HG02885 (cell line): ENCODE measurements around the gene EPB41L1.
A peak's percentile ranks its signal among the peaks of the same experiment; 100 is the strongest.

Experiments used
- ATAC-seq: cut with Tn5 transposase; IDR thresholded peaks from one replicate; pipeline ENCODE4 v1.9.1; 2021; ENCODE audit warnings: mild to moderate bottlenecking; ENCODE audit not compliant: unreplicated experiment, poor library complexity

The EPB41L1 gene

GRCh38 chr20:36183155-36183944, 28.8 kb downstream of the EPB41L1 start:
- no peak for ATAC-seq

DNA sequence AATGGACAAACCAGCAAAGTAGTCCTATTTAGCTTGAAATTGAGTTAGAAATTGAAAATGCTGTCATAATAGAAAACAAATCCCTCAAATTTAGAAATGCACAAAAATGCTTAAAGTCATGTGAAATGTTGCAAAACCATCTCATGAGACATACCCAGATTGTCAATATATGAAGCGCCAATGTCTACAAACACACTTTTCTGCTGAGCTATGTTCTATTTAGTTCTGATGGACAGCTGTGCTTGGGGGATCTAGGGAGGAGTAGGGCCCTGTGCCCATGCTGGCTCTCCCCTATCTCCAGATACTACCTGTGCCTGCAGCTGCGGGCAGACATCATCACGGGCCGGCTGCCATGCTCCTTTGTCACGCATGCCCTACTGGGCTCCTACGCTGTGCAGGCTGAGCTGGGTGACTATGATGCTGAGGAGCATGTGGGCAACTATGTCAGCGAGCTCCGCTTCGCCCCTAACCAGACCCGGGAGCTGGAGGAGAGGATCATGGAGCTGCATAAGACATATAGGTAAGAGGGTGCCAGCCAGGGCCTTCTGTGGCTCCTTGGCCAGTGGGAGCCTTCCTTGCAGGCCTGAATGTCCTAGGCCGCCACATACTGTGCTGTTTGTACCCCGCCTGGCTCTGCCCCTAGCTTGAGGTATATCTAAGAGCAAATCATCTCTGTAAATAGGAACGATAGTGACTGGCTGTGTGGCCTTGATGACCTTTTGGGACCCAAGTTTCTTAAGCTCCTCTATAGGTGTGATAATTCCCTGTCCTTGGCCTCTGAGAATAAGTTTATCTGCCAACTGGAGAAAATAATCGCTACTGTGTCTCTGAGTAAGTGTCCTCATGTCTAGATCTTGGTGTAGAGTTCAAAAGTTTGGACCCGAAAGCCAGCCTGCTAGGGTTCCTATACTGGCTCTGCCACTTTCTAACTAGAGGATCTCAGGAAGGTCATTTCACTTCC, 30.6 kb downstream of the EPB41L1 start:
- no peak for ATAC-seq

DNA sequence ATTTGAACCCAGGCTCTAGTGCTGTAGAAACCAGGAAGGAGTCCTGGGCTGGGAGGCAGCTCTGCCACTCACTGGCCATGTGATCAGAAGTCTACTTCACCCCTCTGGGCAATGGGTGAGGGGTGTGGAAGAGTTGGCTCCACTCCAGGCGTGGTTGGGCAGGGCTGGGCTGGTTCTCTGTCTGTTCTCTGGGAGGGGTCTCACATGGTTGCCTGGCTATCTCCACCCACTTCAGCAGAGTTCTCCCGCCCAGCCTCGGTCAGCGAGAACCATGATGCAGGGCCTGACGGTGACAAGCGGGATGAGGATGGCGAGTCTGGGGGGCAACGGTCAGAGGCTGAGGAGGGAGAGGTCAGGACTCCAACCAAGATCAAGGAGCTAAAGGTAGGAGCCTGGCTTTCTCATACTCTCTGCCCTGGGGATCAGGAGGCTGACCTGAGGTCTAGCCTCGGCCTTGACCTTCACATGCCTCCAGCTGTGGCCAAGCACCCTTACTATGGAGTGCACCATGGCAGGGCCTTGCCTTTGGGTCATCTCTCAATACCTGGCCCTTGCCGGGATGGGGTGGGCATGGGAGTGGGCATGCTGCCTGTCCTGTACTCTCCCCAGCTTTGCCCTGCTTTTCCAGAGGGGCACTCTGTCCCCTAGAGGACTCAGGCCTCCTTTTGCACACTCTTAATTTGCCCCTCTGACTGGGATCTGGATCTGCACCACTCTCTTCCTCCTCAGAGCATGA, 39.6 kb downstream of the EPB41L1 start:
- ATAC-seq, result no peak

DNA sequence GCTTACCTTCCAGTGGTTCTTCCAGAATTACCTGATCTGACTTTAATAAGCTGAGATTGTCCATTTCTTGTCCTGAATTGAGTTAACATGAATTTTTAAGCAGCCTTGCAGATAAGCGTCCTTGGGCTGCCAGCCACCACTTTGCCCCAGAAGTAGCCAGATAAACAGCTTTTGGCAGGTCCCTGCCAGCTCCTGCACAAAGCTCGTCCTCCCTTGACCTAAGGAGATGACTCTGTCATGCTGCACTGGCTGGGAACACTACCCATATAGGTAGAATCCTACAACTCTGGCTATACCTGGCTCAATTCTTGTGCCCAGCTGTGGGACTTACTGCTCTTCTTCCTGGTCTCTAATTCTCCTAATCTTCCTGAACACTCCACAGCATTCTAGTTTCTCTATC, 42.1 kb downstream of the EPB41L1 start:
- no peak for ATAC-seq

DNA sequence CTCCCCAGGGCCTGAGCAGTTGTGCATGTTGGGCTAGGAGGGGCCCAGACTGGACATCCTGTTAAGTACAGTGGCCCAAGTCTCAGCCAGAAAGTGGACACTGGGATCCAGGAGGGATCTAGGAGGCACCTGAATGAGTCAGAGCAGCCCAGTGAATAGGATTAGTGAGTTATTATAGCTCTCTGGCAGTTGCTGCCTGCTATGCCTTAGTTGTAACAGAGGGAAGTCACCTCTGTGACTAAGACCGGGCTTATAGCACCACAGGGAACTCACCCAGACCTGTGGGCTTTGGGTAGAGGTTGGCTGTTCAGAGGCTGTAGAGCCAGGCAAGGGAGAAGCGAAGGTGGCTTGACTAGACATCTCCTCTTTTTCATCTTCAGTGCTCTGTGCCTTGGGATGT, 42.7 kb downstream of the EPB41L1 start:
- no peak for ATAC-seq

DNA sequence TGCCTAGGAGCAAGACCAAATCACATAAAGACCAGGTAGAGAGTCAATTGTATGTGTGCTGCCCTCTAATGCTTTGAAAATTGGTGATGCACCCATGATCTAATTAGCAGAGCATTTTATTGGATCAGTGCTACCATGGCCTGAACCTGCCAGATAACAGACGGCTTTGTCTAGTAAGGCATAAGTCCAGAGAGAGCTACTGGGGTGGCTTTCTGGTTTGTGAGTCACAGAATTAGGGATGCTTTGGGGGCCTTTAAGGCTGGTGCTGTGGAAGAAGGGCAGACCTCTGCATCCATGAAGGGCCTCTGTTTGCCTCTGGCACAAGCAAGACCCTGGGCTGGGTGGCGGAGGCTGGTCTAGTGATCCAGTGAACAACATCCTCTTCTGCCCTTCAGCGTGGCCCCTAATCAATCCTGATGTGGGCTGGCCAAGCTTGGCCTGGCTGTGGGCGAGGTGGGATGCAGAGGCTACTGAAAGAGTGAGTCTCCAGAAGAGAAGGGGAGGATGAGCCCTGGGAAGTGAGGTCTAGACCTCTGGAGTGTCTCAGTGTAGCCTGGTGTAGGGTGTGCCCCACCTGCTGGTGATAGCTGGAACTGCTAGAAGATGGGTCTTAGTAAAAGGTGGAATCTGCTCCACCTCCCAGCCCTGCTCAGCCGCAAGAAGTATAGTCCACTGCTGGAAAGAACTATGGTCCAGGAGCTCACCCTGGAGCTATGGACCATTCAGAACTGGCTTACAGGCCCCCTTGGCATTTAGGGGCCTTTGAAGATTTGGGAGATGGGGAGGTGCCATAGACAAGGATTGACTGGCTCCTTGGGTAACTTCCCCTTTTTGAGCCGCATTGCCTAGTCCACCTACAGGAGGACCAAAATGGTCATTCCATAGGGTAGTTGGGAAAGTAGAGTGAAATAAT, 45.1 kb downstream of the EPB41L1 start:
- ATAC-seq, result peak; percentile 50

GRCh38 chr20:36200451-36200850, 45.9 kb downstream of the EPB41L1 start:
- no peak for ATAC-seq

GRCh38 chr20:36201198-36201597, 46.7 kb downstream of the EPB41L1 start:
- no peak for ATAC-seq

- no peak for ATAC-seq
Observed at GRCh38 chr20:36202891-36203338, 48.4 kb downstream of the EPB41L1 start.

GRCh38 chr20:36203861-36204260, 49.3 kb downstream of the EPB41L1 start:
- no peak for ATAC-seq

DNA sequence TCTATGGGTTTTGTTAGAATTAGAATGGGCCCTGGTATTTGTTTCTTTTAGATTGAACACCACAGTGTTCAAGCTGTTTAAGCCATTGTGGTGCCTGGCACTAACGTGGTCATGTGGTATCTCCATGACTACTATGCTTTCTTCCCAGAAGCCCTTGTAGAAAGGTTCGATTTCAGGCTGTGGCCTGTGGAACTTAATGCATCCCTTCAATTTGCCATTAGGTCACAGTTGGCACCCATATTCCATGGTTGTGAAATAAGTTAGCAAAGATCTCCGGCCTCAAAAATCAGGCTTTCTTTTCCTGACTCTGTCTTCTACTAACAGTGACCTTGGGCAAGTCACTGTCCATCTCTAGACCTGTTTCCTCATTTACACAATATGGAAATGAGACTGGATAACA, 50.5 kb downstream of the EPB41L1 start:
- ATAC-seq, result no peak

DNA sequence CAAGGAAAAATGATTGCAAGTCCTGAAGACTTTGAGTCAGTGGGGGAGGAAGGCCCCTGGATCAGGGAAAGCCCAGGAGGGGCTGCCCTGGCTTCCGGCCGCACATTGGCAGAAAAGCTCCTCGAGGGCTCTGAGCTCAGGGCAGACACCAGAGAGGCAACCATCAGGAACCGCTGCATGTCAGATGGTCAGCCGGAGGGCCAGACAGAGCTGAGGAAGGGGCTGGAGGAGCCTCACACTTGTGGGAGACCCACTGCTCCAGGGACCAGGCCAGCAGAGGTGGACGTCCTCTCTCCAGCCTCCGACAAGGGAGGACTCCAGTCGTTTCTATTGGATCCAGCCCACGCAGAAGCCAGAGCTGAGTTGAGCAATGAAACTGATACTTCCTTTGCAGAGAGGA, 51.5 kb downstream of the EPB41L1 start:
- ATAC-seq, result no peak

GRCh38 chr20:36206641-36207040, 52.1 kb downstream of the EPB41L1 start:
- no peak for ATAC-seq

DNA sequence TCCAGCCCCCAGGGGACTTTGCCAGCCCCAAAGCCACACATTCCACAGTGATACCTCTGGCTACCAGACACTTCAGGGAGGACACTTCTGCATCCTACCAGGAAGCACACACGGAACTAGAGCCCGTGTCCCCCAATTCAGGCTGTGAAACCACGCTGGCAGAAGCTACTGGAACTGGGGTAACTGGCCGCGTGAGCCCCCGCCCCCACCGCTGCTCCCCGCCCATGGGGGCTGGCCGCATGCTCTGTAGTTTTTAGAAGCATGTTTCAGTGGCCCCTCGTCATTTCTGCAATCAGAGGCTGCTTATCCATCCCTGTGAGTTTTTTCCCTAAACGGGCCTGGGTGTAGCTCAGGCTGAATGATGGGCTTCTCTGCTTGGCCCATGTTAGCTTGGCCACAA, 53.1 kb downstream of the EPB41L1 start:
- no peak for ATAC-seq

DNA sequence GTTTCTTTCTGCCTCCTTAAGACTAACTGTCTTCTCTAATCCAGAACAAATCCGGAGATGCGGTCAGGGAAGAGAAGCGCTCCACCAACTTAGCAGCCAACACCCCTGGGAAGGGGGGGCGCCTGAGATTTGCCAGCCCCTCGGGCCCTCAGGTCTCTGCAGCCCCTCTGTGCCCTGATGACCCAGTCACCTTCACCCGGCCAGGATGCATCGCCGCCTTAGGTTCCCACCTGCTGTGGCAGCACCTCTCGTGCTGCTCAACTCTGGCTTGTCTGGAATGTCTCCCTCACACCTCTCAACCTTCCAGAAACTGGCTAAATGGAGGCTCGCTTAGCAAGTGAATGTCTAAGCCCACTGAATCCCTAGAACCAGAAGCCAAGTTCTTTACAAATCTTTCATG, 53.7 kb downstream of the EPB41L1 start:
- ATAC-seq, result no peak

DNA sequence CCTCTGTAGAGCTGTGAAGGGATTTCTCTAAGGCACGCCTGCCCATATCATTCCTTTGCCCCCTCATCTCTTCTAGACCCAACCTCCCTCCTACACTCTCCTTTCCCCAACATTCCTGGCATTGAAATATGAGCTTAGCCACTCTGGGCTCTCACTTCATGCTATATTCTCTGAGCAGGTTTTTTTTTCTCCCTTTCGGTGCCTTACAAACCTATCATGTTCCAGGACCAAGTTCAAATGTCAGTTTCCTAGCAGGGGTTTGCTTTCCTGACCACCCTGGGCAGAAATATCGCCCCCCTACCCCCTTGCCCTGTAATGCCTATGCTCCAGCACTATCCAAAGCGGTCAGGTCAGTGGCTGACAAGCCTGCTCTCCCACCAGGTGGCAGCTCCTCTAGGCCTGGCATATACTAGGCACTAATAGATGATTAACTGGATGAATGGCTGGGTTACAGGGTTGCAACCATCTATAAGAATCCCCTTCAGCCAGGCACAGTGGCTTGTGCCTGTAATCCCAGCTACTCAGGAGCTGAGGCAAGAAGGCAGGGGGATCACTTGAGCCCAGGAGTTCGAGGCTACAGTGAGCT, 56.0 kb downstream of the EPB41L1 start:
- no peak for ATAC-seq

DNA sequence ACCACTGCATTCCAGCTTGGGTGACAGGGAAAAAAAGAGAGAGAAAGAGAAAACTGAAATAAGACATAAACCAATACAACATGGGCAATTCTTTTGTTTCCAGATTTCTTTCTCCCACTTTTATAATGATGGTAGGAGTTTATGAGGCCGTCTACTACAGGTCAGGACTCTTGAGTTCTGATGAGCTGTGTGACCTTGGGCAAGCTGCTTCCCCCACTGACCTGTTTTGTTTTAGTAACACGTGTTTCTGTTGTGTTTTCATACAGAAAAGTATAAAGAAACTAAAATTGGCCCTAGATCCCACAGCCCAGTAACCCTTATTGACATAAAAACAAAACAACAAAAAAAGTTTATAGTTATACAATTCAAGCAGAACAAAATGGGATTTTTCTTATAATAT, 58.8 kb downstream of the EPB41L1 start:
- ATAC-seq, result no peak

GRCh38 chr20:36214684-36215256, 60.2 kb downstream of the EPB41L1 start:
- ATAC-seq, result no peak

- no peak for ATAC-seq
Observed at GRCh38 chr20:36215778-36216177, 61.2 kb downstream of the EPB41L1 start.
